KMS-11 (cell line): ENCODE measurements around the gene WFDC12.
"Not testable (repeated sequence)": the region's sequence is repeated elsewhere in the genome, so short reads cannot be mapped to it uniquely, and the experiment has no call there.

ENCODE experiments used
- H2AFZ ChIP-seq: fragments of 200-600 bp; sonication (generic); 2 replicates; pipeline ENCODE4 v1.6.1; 2016; ENCODE audit warnings: antibody characterized with exemption, mixed run types, low read depth
- H3K27ac ChIP-seq: fragments of 200-600 bp; sonication (generic); 2 replicates; pipeline ENCODE4 v1.6.1; 2016; ENCODE audit warnings: mild to moderate bottlenecking, mixed run types
- H3K27me3 ChIP-seq: fragments of 200-600 bp; sonication (generic); 2 replicates; pipeline ENCODE4 v1.6.1; 2017; ENCODE audit warnings: mild to moderate bottlenecking, low read depth, mixed run types, moderate library complexity; ENCODE audit not compliant: insufficient read depth
- H3K36me3 ChIP-seq: fragments of 200-600 bp; sonication (generic); 2 replicates; pipeline ENCODE4 v1.6.1; 2017; ENCODE audit warnings: mild to moderate bottlenecking, mixed run types; ENCODE audit not compliant: insufficient read depth
- H3K4me1 ChIP-seq: fragments of 200-600 bp; sonication (generic); 2 replicates; pipeline ENCODE4 v1.6.1; 2016; ENCODE audit warnings: mild to moderate bottlenecking, low read depth, mixed run types; ENCODE audit not compliant: poor library complexity, severe bottlenecking
- H3K4me2 ChIP-seq: fragments of 200-600 bp; sonication (generic); 2 replicates; pipeline ENCODE4 v1.7.0; 2016; ENCODE audit warnings: mild to moderate bottlenecking, mixed run types
- H3K4me3 ChIP-seq: fragments of 200-600 bp; sonication (generic); IDR thresholded peaks from 2 replicates; pipeline ENCODE4 v1.6.1; 2017; ENCODE audit warnings: low read depth, low read length, mixed read lengths; ENCODE audit not compliant: insufficient read depth
- H3K79me2 ChIP-seq: fragments of 200-600 bp; sonication (generic); 2 replicates; pipeline ENCODE4 v1.6.1; 2016; ENCODE audit warnings: low read depth, mixed run types; ENCODE audit not compliant: insufficient read depth
- H3K9ac ChIP-seq: fragments of 200-600 bp; sonication (generic); 2 replicates; pipeline ENCODE4 v1.6.1; 2016; ENCODE audit warnings: mild to moderate bottlenecking, mixed run types
- H4K20me1 ChIP-seq: fragments of 200-600 bp; sonication (generic); 2 replicates; pipeline ENCODE4 v1.6.1; 2016; ENCODE audit warnings: mild to moderate bottlenecking, mixed run types; ENCODE audit not compliant: insufficient read depth
- CTCF ChIP-seq: fragments of 200-600 bp; sonication (generic); conservative IDR thresholded peaks from 2 replicates; pipeline ENCODE4 v1.6.1; 2017; ENCODE audit warnings: low read depth, mild to moderate bottlenecking, antibody characterized with exemption, low read length, moderate library complexity, mixed read lengths

Gene WFDC12

GRCh38 chr20:45153147-45153546, 28.9 kb upstream of the WFDC12 start:
- Histone ChIP-seq H2AFZ (no peak overlapping the region), H3K4me3 (no peak overlapping the region), H3K79me2 (no peaks in the 10 kb centered on the region), H3K27ac (no peak overlapping the region), H3K36me3 (no peaks in the 10 kb centered on the region), H3K4me1 (no peaks in the 10 kb centered on the region), H3K9ac (no peak overlapping the region), H4K20me1 (no peaks in the 10 kb centered on the region), H3K27me3 (no peaks in the 10 kb centered on the region), H3K4me2 (no peak overlapping the region)
- no peak for TF ChIP-seq CTCF

- Histone ChIP-seq H3K4me1 (no peaks in the 10 kb centered on the region), H3K36me3 (no peaks in the 10 kb centered on the region), H3K27ac (no peak overlapping the region), H3K79me2 (no peaks in the 10 kb centered on the region), H3K27me3 (no peaks in the 10 kb centered on the region), H3K4me2 (no peak overlapping the region), H2AFZ (no peak overlapping the region), H4K20me1 (no peaks in the 10 kb centered on the region), H3K9ac (no peak overlapping the region), H3K4me3 (no peak overlapping the region)
- TF ChIP-seq CTCF: no peak
These were observed 28.1 kb upstream of the WFDC12 start for GRCh38 chr20:45152405-45152804.

- H3K27ac ChIP-seq: no peak overlapping the region
- H3K79me2 ChIP-seq: no peaks in the 10 kb centered on the region
- TF ChIP-seq CTCF: no peak
- no peaks in the 10 kb centered on the region for H3K27me3 ChIP-seq
- H3K4me1 ChIP-seq: no peaks in the 10 kb centered on the region
- H2AFZ ChIP-seq: no peak overlapping the region
- H3K9ac ChIP-seq: no peak overlapping the region
- no peak overlapping the region for H3K4me2 ChIP-seq
- H4K20me1 ChIP-seq: no peaks in the 10 kb centered on the region
- H3K36me3 ChIP-seq: no peaks in the 10 kb centered on the region
- H3K4me3 ChIP-seq: no peak overlapping the region
These were observed 24.8 kb upstream of the WFDC12 start for GRCh38 chr20:45149062-45149461.

- Histone ChIP-seq H3K27me3 (no peaks in the 10 kb centered on the region), H3K79me2 (no peaks in the 10 kb centered on the region), H3K36me3 (no peaks in the 10 kb centered on the region), H3K4me1 (peaks cover 4% of the 10 kb centered on the region), H3K27ac (no peak overlapping the region), H3K4me3 (no peak overlapping the region), H2AFZ (no peak overlapping the region), H4K20me1 (no peaks in the 10 kb centered on the region), H3K4me2 (no peak overlapping the region), H3K9ac (no peak overlapping the region)
- TF ChIP-seq CTCF: no peak
These were observed 16.6 kb upstream of the WFDC12 start for GRCh38 chr20:45140836-45141235.

GRCh38 chr20:45139733-45140375, 15.6 kb upstream of the WFDC12 start:
- not testable (repeated sequence) for H3K36me3 ChIP-seq, H3K4me1 ChIP-seq, H3K27me3 ChIP-seq

More at GRCh38 chr20:45139733-45140375, 15.6 kb upstream of the WFDC12 start:
- H3K27ac ChIP-seq, H3K9ac ChIP-seq, H3K4me2 ChIP-seq, H3K79me2 ChIP-seq, H2AFZ ChIP-seq, H4K20me1 ChIP-seq, H3K4me3 ChIP-seq: not testable (repeated sequence)
